OCI-LY1 (cell line): ENCODE measurements around the gene C11orf21.

Experiments
- EZH2 ChIP-seq: fragments of 200-600 bp; sonication (generic), shearing (Covaris generic); IDR thresholded peaks from 2 replicates; pipeline ENCODE4 v1.8.0; 2017; ENCODE audit warnings: borderline replicate concordance, mixed run types, mild to moderate bottlenecking, antibody characterized with exemption, low read length, moderate library complexity, mixed read lengths
- TF ChIP-seq, protein P1 (sequence below): fragments of 200-600 bp; sonication (generic), shearing (Covaris generic); IDR thresholded peaks from 2 replicates; pipeline ENCODE4 v1.5.1; 2017; ENCODE audit warnings: mild to moderate bottlenecking, antibody characterized with exemption, low read length, moderate library complexity, mixed read lengths

DNA sequence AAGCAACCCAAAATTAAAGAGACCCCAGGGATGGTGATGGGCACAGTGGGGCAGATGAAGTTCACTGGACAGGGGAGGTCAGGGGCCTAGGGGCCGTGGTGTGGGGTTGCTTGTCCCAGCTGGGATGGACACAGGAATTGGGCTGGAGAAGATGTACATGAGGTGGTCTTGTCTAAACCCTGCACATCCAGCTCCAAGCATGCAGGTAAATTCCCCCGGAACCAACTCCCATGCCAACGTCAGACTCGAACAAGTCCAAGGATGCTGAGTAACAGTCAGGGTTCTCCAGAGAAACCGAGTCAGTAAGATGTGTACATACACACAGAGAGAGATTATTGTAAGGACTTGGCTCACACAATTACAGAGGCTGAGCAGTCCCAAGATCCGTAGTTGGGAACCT is 29.0 kb upstream of the C11orf21 start:
- TF ChIP-seq, protein P1, sequence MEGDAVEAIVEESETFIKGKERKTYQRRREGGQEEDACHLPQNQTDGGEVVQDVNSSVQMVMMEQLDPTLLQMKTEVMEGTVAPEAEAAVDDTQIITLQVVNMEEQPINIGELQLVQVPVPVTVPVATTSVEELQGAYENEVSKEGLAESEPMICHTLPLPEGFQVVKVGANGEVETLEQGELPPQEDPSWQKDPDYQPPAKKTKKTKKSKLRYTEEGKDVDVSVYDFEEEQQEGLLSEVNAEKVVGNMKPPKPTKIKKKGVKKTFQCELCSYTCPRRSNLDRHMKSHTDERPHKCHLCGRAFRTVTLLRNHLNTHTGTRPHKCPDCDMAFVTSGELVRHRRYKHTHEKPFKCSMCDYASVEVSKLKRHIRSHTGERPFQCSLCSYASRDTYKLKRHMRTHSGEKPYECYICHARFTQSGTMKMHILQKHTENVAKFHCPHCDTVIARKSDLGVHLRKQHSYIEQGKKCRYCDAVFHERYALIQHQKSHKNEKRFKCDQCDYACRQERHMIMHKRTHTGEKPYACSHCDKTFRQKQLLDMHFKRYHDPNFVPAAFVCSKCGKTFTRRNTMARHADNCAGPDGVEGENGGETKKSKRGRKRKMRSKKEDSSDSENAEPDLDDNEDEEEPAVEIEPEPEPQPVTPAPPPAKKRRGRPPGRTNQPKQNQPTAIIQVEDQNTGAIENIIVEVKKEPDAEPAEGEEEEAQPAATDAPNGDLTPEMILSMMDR = no peak
- no peak for TF ChIP-seq EZH2
